Limb (tissue), 2 donors: Measurements from ENCODE around the gene TMEM236.
A peak's percentile ranks its signal among the peaks of the same experiment; 100 is the strongest.

Experiments
- DNase-seq, 2 donors: peaks; one replicate each; pipeline ENCODE4 v3.0.0-alpha.2; 2016; ENCODE audit errors: extremely low spot score in 2 of 2

The TMEM236 gene

DNA sequence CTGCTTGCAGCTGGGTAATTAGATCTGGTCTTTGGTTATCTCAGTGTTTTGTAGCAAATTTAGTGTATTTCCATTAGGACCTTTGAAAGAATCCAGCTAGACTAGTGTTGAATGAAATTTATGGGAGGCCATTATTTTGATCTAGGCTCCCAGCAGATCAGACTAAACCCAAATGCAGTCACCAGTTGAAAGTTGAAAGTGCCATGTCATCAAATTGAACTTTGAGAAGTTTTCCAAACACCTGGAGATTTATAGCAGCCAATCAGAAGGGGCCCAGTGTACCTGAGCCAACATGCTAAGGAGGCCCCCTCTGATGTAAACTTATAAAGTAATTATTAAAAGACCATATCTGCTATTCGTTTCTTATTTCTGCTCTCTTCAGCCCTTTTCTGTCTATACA is 11.3 kb upstream of the TMEM236 start:
- no peak for DNase-seq

DNA sequence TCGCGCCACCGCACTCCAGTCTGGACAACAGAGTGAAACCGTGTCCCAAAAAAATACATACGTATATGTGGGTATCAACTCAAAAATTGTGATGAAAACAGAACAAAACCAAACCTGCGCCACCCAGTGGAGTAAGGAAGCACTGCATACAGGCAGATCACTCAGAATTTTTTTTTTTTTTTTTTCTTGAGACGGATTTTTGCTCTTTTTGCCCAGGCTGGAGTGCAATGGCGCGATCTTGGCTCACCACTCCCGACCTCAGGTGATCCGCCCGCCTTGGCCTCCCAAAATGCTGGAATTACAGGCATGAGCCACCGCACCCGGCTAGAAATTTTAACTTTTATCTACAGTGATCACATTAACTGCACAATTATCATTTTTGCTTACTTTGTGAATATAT is 9.1 kb upstream of the TMEM236 start:
- DNase-seq = peak in 1 of 2 donors; percentile 74

DNA sequence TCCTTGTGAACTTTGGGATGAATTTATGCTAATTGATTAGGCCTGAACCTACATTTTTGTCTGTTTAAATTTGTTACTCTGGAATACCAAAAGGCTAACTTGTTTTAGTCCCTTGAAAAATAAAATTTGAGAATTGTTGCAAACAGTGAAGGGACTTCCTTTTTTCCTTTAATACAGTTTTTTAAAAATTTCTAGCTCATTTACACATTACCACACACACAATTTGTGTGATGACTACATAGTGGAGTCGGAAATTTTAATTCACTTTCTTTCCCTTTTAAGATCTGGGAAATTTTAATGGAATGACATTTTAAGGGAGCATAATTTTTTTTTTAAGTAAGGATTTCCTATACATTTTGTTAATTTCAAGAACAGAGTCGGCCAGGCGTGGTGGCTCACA is 8.6 kb upstream of the TMEM236 start:
- DNase-seq = no peak

DNA sequence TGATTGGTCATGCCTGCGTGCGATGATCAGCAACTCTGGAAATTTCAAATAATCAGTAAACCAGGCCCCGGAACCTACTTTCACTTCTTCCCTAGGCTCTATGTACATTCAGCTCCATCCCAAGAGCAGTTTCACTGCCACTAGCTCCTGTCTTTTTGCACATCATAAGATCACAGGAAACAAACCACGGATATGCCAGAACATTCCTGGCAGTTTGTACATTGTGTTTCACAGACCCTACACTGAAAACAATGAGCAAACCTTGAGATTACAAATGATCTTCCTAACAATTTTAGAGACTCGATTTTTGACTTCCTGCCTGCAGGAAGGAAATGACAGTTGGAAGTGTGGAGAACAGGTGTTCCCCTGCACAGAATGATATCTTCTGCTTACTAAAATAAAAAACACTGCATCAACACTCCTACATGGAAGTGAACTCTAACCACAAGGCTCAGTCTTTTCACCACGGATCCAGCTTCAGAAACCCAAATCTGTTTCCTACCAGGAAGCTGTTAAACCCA is 7.6 kb upstream of the TMEM236 start:
- DNase-seq = no peak

DNA sequence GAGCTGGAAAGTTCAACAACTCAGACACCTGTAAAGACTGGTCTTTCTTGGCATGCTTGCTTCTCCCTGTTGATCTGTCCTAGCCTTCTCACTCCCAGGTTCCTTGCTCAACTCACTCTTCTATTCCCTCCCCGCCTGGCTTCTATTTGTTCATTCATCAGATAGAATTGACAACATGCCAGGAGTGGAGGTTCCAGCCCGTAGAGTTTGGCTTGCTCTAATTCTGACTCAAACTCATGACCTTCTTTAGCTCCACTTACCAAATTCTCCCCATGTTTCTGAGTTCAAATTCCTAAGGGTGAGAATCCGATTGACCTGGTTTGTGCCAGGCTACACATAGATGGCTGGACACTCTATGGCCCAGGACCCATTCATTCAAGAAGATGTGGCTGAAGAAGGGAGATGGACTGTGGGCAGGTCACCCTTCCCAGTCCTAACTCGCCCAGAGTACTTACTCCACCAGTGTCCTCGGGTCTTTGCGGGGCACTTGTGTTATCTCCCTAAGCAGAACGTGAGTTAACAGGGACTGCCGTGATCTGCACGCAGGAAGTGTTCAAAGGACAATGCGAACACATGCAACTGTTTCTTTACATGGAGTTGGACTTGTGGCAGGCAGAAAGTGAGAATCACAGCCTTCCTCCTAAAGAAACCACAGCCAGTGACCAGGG is 4.0 kb upstream of the TMEM236 start:
- DNase-seq = no peak

DNA sequence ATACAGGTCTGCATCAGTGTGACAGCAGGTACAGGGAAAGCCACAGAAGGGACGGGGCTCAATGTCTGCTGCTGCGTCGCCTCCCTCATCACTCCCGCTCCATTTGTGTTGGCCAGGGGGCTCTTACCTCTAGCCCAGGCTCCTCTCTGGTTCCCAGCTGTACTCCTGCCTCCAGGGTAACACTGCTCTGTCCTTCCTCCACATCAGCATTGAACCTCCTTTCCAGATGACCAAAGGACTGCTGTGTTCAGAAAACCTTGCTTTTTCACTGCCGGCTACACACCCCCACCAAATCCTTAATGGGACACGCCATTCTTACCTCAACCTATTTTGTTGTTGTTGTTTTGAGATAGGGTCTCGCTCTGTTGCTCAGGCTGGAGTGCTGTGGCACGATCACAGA is 2.1 kb upstream of the TMEM236 start:
- no peak for DNase-seq

DNA sequence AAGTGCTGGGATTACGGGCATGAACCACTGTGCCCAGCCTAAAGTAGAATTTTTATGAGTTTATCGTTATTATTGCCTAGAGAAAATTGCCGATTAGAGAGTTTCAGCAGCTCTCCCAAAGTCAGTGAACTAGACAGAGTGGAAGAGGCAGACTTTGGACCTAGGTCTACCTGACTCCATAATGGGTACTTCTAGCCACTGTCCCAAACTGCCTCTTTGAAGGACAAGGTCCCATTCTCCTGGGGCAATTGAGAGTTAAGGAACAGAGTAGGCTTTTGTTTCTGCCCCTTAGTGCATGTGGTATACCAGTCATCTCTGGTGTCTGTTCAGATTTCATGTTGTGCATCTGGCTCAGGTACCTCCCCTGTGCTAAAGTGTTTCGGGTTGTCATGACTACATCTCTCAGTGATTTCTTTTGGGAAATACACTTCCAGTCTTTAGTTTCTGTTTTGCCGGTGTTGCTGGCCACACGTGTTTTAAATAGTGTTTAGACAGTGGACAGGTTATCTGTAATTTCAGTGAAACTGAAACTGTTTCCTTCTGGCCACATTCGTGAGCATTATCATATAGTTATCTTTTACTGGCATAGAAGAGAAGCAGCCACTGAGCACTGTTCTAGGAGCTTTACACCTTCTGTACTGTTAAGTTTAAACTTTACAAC is 4.7 kb downstream of the TMEM236 start:
- no peak for DNase-seq

DNA sequence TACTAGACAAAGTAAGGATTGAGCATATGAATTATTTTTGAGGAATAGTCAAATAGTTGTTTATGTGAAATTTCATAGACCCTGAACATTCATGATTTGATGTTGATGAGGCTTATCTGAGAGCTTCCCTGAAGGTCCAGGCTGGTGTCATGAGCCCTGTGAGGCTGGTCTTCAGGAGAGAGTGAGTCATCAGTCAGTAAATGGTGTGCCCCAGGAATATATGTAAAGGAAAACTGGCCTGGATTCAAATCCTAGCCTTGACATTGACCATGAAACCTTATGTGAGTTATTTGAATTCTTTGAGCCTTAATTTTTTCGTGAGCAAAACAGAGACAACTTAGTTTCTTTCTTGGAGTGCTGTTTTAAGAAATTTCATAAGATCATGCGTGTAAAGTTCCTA is 6.2 kb downstream of the TMEM236 start:
- no peak for DNase-seq

DNA sequence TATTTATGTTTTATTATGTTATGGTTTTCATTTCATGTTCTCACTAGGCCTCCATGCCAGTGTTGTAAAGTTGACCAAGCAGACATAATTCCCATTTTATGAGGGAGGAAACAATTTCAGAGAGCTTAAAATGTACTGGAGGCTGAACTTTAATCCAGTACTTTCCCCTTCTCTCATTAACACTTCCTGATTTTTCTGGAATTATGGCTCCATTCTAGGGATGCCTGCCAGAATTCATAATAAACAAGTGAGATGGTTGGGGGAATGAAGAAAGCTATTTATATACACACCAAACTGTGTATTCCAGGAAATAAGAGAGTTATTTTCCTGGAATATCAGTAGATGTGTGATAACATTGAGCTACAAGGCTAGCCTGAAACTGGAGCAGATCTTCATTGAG is 6.9 kb downstream of the TMEM236 start:
- DNase-seq = no peak

DNA sequence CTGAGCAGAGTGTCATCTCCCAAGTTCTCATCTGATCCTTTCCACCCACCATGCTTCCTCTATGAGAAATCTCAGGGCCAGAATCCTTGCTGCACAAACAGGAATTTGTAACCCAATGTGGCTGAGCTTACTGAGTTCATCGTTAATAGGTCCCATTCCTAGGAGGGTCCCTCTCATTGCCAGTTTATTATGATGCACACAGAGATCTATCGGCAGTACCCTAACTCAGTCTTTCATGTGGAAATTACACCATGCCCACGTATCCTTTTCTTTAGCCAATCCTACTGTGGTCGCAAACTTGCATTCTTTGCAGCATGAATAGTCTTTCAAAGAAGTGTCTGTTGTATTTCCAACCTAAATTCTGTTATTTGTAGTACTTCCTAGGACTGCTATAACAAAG is 12.1 kb downstream of the TMEM236 start:
- DNase-seq = no peak

GRCh38 chr10:17765602-17766001 is 13.6 kb downstream of the TMEM236 start:
- DNase-seq = no peak

- no peak for DNase-seq
Measured at GRCh38 chr10:17766731-17767130, 14.7 kb downstream of the TMEM236 start.

DNA sequence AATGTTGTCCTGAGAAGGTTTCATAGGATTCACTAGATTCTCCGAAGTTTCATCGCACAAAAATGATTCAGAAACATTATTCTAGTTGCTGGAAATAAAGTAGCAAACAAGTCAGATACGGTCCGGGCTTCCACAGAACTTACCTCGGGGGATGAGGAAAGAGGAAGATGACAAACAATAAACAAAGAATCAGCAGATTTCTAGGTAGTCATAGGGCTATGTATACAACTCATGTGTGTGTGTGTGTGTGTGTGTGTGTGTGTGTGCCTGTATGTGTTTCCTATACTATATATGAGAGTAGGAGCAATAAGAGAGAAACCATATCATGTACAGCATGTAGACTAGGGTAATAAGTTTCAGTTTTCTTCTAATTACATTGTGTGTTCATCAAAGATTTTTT is 16.5 kb downstream of the TMEM236 start:
- no peak for DNase-seq

DNA sequence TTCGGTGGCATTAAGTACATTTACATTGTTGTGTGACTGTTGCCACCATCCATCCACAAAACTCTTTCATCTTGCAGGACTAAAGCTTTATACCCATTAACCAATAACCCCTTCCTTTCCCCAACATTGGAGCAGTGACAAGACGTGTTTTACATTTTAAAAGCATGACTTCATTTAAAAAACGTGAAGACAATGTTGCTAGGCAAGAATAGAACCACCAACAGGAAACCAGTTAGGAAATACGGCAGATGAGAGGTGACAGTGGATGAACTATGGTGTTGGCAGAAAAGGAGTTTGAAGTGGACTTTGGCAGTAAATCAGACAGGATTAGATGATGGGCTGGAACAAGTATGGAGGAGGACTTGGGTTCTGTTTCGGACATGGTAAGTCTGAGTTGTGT is 17.0 kb downstream of the TMEM236 start:
- no peak for DNase-seq

DNA sequence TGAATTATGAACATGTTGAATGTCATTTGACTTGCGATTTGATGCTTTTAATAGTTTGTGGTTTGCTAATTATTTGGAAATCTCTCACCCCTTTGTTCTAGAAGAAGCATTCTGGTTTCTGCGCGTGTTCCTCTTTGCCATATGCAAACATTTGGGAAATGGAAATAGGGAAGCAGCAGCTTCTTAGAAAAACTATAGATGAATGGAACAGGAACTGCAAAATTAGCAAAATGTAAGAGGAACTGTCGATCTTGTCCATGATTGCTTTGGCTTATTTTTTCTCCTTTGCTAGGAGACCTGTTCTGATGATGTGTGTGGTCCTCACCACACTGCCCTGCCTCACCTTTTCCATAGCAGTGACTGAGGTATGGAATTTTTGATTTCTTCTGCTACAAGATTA is 19.0 kb downstream of the TMEM236 start:
- no peak for DNase-seq

- peak in 1 of 2 donors; percentile 44 for DNase-seq
Measured at GRCh38 chr10:17779784-17780183, 27.8 kb downstream of the TMEM236 start.

- no peak for DNase-seq
Measured at GRCh38 chr10:17780727-17781126, 28.7 kb downstream of the TMEM236 start.

GRCh38 chr10:17781856-17782255 is 29.9 kb downstream of the TMEM236 start:
- no peak for DNase-seq

DNA sequence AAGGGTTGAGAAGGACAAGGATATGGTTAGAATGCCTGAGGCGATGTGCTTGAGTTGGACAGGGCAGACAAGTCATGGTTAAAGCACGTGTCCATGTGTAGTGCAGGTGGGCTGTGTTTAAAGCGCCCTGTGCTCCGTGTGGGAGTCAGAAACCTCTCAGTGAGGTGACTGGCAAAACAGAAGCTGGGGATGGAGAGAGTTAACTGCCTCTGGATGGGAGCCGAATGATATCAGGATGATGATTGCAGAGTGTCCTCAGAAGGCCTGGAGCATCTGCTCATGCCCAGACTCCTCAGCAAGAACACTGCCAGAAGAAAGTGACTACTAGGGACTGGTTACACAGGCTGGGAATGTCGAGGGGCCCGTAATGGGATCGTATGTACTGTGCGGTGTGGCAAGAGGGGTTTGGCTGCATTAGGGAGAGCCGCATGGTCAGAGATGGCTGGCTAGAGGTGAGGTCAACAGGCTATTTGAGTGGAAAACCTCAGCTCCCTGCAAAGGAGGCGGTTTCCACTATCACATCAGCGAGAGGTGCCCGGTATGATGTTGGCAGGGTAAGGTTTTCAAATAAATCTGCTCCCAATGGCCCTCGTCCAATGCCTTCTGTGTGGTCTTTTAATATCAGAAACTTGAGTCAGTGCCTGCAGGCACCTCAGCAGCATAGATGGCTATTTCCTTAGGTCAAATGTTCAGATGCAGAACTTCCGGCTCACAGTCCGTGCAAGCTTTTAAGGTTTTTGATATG is 31.1 kb downstream of the TMEM236 start:
- DNase-seq = no peak

GRCh38 chr10:17783751-17784150 is 31.8 kb downstream of the TMEM236 start:
- DNase-seq = no peak

- no peak for DNase-seq
Measured at GRCh38 chr10:17784688-17785087, 32.7 kb downstream of the TMEM236 start.

- no peak for DNase-seq
Measured at GRCh38 chr10:17785276-17785930, 33.4 kb downstream of the TMEM236 start.
